Mucosa of stomach (tissue), 1 donor: Measurements from ENCODE around the gene ROPN1L.

ENCODE experiments used
- H3K27me3 ChIP-seq: one replicate; pipeline ENCODE4 v1.7.0; 2013; ENCODE audit warnings: mild to moderate bottlenecking, low read length; ENCODE audit not compliant: control insufficient read depth, insufficient read depth
- H3K36me3 ChIP-seq: one replicate; pipeline ENCODE4 v1.7.0; 2013; ENCODE audit warnings: low read length; ENCODE audit not compliant: control insufficient read depth, insufficient read depth
- H3K4me1 ChIP-seq: one replicate; pipeline ENCODE4 v1.7.0; 2013; ENCODE audit warnings: mild to moderate bottlenecking, low read length; ENCODE audit not compliant: control insufficient read depth, insufficient read depth
- H3K4me3 ChIP-seq: one replicate; pipeline ENCODE4 v1.7.0; 2013; ENCODE audit warnings: low read length
- H3K9ac ChIP-seq: one replicate; pipeline ENCODE4 v1.7.0; 2013; ENCODE audit warnings: mild to moderate bottlenecking, low read length, moderate library complexity
- H3K9me3 ChIP-seq: one replicate; pipeline ENCODE4 v1.7.0; 2013; ENCODE audit warnings: mild to moderate bottlenecking, low read length, moderate library complexity; ENCODE audit not compliant: control insufficient read depth
- donor health status: Pancreatic carcinoma.

Gene ROPN1L

DNA sequence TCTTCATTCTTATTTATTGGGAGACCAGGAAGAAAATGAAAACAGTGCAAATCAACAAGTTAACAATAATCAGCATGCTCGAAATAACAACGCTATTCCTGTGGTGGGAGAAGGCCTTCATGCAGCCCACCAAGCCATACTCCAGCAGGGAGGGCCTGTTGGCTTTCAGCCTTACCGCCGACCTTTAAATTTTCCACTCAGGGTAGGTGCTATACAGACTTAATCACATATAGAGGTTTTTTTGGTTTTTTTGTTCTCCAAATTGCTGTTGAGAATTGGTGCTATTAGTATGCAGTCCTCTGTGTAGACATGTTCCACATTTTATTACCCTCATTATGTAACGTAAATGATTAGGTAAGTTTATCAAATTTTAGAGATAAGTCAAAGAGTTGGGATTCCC lies 30.3 kb upstream of the ROPN1L start:
- Histone ChIP-seq H3K9me3 (no peaks in the 10 kb centered on the region), H3K9ac (no peak overlapping the region), H3K36me3 (peaks cover 9% of the 10 kb centered on the region), H3K4me3 (no peak overlapping the region), H3K27me3 (no peaks in the 10 kb centered on the region), H3K4me1 (no peaks in the 10 kb centered on the region)

DNA sequence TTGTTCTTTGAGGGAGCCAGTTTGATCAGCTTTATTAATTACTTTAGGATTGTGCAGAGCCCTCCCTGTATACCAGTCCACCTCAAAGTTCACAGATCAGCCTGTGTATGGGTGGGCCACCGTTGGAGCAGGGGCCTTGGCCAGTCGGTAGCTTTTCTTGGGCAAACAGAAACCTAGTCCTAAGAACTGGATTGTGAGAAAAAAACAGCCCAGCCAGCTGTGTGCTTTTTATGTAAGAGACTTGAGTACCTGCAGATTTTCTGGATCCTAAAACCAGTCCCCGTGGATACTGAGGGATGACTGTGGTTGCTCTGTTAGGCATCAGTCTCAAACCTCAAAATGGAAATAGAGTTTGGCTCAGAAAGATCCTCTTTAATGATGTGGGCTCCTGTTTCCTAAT lies 24.8 kb upstream of the ROPN1L start:
- Histone ChIP-seq H3K4me1 (no peaks in the 10 kb centered on the region), H3K36me3 (peaks cover 19% of the 10 kb centered on the region), H3K9ac (no peak overlapping the region), H3K9me3 (no peaks in the 10 kb centered on the region), H3K4me3 (no peak overlapping the region), H3K27me3 (no peaks in the 10 kb centered on the region)

DNA sequence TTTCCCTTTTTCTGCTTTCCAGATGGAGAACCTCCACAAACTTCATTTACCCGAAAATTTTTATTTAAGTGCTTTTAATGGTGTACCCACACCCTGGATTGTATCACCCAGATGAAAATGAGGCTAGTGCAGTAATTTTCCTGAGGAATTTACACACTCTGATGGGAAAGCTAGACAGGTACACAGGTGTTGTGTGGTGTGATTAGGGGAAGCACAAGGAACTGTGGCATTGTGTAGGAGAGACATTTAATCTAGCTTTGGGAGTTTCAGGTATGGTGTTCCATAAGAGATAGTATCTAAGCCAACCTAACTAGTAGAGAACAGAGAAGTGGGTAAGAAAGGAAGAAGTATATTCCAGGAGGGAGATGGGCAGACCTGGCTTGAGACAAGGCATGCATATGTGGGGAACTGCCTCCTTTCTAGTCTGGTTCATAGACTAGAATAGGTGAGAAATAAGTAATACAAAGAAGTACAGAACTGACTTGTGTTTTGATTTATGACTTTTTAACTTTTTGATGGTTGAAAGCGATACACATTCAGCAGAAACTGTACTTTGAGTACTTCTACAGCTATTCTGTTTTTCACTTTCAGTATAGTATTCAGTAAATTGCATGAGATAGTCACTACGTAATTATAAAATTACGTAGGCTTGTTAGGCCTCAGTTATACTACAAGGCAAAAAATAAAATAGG lies 22.9 kb upstream of the ROPN1L start:
- H3K4me3 ChIP-seq: no peak overlapping the region
- no peak overlapping the region for H3K9ac ChIP-seq
- no peaks in the 10 kb centered on the region for H3K9me3 ChIP-seq
- no peaks in the 10 kb centered on the region for H3K27me3 ChIP-seq
- peaks cover 16% of the 10 kb centered on the region for H3K36me3 ChIP-seq
- no peaks in the 10 kb centered on the region for H3K4me1 ChIP-seq

DNA sequence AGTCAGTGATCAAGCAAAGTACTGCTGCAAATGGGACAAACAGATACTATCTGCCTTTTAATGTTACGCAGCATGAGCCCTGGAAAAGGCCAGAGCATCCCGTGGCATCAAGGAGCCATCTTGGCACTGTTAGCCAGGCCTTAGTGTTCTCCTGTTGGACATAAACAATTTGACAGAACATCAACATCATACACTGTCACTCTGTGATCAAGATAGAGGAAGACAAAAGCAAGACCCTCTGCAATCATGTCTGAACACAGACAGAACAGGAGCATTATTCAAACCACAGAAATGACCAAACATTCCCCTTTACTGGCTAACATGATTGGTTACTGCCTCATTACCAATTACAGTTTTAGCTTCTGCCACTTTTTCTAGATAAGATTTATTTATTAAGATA lies 21.2 kb upstream of the ROPN1L start:
- no peaks in the 10 kb centered on the region for H3K27me3 ChIP-seq
- no peaks in the 10 kb centered on the region for H3K9me3 ChIP-seq
- H3K9ac ChIP-seq: no peak overlapping the region
- H3K4me1 ChIP-seq: no peaks in the 10 kb centered on the region
- H3K4me3 ChIP-seq: no peak overlapping the region
- peaks cover 16% of the 10 kb centered on the region for H3K36me3 ChIP-seq

DNA sequence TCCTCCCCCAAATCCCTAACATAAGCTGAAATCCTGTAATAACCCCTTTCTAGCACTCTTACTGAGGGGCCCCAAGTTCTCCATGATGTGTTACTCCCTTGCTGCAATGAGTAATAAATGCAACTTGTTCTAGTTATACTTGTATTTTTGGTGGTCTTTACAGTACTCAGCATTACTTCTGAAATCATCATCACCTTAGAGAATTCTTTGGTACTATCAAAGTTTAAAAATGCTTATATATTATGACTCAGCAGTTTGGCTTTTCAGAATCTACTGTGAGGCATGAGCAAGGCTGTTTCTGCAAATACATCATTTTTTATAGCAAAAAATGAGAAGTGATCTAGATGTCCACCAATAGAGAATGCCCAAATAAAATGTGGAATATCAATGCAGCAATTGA lies 20.7 kb upstream of the ROPN1L start:
- H3K4me3 ChIP-seq: no peak overlapping the region
- H3K36me3 ChIP-seq: peaks cover 16% of the 10 kb centered on the region
- H3K9me3 ChIP-seq: no peaks in the 10 kb centered on the region
- no peaks in the 10 kb centered on the region for H3K4me1 ChIP-seq
- no peak overlapping the region for H3K9ac ChIP-seq
- no peaks in the 10 kb centered on the region for H3K27me3 ChIP-seq

DNA sequence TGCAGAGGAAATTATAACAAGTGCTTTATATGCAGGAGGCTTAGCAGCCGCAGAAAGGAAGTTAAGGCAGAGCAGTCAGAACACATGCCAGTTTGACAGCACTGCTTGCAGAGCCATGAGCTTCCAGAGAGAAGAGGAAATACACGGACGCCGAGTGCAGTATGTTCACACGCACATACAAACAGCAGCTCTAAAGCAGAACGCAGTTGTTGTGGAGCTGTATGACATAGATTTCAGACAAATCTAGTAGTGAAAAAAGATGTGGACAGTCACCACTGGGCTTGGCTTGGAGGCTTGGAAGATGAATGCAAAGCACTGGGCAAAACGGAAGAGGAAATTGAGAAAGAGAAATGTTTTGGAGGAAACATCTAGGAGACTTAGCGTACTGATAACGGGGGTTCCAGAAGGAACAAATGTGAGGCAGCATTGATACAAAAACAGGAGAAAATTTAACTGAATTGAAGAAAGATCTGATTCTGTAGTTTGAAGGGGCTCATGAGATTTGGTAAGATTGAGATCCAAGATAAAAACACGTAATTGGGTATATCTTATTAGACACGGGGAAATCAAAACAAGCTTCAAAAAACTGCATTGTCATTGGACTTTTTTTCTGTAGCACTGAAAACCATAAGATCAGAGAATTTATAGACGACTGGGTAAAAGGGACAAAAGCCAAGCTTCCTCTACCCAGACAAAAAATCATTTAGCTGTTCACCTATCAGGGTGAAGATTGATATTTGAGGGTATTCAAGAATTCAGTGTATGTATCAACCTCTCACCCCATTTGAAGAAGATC lies 19.6 kb upstream of the ROPN1L start:
- H3K9ac ChIP-seq: no peak overlapping the region
- no peaks in the 10 kb centered on the region for H3K4me1 ChIP-seq
- no peaks in the 10 kb centered on the region for H3K9me3 ChIP-seq
- no peaks in the 10 kb centered on the region for H3K27me3 ChIP-seq
- H3K36me3 ChIP-seq: peaks cover 9% of the 10 kb centered on the region
- no peak overlapping the region for H3K4me3 ChIP-seq

DNA sequence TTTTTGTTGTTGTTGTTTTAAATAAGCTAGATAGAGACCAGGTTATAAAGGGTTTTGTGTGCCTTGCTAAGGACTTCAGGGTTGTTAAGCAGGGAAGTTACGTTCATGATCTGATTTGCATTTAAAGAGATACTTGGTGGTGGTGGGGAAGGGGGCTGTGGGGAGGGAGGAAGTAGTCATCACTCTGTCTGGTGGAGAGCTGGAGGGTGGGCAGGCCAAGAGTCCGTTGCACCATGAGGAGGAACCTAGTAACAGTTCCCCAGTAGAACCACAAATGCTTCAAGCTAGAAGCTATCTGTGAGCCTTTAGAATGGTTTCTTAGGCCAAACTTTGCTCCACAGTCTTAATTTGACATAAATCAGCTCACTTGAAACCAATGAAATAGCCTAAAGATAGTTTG lies 18.7 kb upstream of the ROPN1L start:
- H3K4me1 ChIP-seq: no peaks in the 10 kb centered on the region
- H3K4me3 ChIP-seq: no peak overlapping the region
- H3K9me3 ChIP-seq: no peaks in the 10 kb centered on the region
- peaks cover 9% of the 10 kb centered on the region for H3K36me3 ChIP-seq
- H3K9ac ChIP-seq: no peak overlapping the region
- no peaks in the 10 kb centered on the region for H3K27me3 ChIP-seq

DNA sequence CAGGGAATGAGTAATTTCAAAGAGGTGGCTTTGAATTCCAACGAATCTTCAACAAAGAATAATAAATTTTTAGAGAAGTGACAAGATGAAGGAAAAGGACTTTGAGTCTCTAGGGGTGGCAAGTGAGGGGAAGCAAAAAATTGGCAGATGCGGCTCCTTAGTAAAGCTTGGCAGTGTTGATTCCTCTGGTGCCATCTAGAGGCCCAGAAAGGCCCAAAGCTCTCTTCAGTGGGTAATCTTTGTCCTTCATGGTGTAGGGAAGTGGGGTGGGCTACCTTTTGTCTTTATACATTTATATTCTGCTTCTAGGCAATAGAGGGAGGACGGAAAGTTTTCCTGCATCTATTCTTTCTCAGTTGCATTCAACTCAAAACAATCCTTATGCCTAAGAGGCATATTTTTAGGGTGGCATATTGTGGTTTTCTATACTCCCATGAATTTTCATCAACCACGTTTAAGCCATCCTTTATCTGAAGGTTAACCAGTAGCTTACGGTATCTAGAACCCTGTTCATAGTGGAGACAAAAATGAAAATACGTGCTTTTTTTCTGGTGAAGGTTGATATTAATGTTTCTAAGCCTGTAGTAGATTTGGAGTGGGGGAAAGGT lies 17.5 kb upstream of the ROPN1L start:
- no peak overlapping the region for H3K4me3 ChIP-seq
- H3K9me3 ChIP-seq: no peaks in the 10 kb centered on the region
- no peaks in the 10 kb centered on the region for H3K27me3 ChIP-seq
- H3K9ac ChIP-seq: no peak overlapping the region
- no peaks in the 10 kb centered on the region for H3K4me1 ChIP-seq
- H3K36me3 ChIP-seq: peaks cover 9% of the 10 kb centered on the region

DNA sequence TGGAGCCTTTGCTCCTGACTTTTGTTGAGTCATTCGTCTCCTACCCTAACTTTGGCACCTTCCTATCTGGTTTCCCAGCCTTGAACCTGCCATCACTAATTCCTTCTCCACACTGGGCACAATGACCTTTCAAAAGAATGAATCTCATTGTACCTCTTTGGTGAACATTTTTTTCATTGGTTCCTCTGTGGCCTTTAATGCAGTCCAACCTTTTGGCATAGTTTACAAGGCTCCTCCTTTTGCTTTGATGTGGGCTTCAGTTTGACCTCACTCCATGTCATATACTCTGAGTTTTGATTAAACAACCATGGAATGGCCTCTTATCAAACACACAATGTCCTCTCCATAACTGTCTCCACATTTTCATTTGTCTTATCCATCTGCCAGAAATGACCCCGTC lies 14.5 kb upstream of the ROPN1L start:
- H3K4me3 ChIP-seq: no peak overlapping the region
- no peaks in the 10 kb centered on the region for H3K9me3 ChIP-seq
- H3K9ac ChIP-seq: no peak overlapping the region
- peaks cover 6% of the 10 kb centered on the region for H3K36me3 ChIP-seq
- H3K27me3 ChIP-seq: no peaks in the 10 kb centered on the region
- H3K4me1 ChIP-seq: no peaks in the 10 kb centered on the region

DNA sequence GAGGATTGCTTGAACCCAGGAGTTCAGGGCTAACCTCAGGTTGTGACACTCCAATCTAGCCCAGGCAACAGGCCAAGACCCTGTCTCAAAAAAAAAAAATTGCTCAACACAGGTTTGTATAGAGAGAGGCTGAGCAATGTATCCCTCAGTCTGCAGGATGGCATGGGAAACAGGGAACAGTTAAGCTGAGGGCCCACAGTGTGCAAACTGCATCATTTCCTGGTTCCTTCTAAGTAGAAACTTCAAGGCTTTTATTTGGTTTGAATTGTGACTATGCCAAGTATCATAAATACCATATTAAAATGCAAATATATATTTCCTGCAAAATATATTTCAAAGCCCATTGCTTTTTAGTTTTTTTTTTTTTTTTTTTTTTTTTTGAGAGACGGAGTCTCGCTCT lies 13.7 kb upstream of the ROPN1L start:
- H3K27me3 ChIP-seq: no peaks in the 10 kb centered on the region
- H3K4me1 ChIP-seq: no peaks in the 10 kb centered on the region
- H3K9me3 ChIP-seq: no peaks in the 10 kb centered on the region
- peaks cover 10% of the 10 kb centered on the region for H3K36me3 ChIP-seq
- no peak overlapping the region for H3K9ac ChIP-seq
- no peak overlapping the region for H3K4me3 ChIP-seq

DNA sequence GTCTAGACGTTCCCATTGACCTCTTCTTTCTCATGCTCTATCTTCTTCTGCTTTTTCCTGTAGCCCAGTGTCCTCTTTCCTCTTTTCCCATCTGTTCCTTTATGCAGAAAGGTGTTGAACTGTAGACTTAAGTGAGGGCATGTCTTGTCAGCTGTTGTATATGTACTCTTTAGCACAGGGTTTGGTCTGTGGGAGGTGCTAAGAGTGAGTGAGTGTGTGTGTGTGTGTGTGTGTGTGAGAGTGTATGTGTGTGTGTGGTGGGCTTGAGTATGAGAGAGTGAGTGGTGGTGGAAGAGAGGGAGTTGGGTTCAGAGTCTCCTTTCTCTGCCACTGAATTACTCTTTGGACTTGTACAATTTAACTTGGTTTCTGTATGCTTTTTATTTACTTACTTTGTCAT lies 10.3 kb upstream of the ROPN1L start:
- Histone ChIP-seq H3K4me1 (no peaks in the 10 kb centered on the region), H3K9ac (no peak overlapping the region), H3K9me3 (no peaks in the 10 kb centered on the region), H3K27me3 (no peaks in the 10 kb centered on the region), H3K4me3 (no peak overlapping the region), H3K36me3 (peaks cover 6% of the 10 kb centered on the region)
